Ovary (tissue), 3 donors: ENCODE data around the gene SPTSSB.

Source experiments
- CTCF ChIP-seq, 3 donors: fragments of 450-650 bp in 2 of 3; fragments of 200-600 bp in 1 of 3; IDR thresholded peaks; one replicate each; pipeline versions ENCODE4 v1.5.1 to v1.8.0; 2016 to 2022; ENCODE audit warnings: antibody characterized with exemption in 3 of 3, mild to moderate bottlenecking in 1 of 3
- EP300 ChIP-seq: sonication (generic); formaldehyde crosslinking; IDR thresholded peaks from one replicate; pipeline ENCODE4 v1.6.1; 2017; ENCODE audit warnings: antibody characterized with exemption
- POLR2A ChIP-seq: fragments of 450-650 bp; IDR thresholded peaks from one replicate; pipeline ENCODE4 v1.6.1; 2017; ENCODE audit warnings: antibody characterized with exemption, mild to moderate bottlenecking, moderate library complexity
- donor health status: DM: no; HTN: no; CAD: no.

- TF ChIP-seq CTCF (IDR thresholded peaks at IDR 0.05): no peak
- no peak for TF ChIP-seq POLR2A
- no peak for TF ChIP-seq EP300
Measured at GRCh38 chr3:161386991-161387770, 15.9 kb upstream of the SPTSSB start.
